ENCODE results near the gene CEMIP2.

GRCh38 chr9:71778085-71778484, 9.8 kb upstream of the CEMIP2 start:
- TF ChIP-seq, protein P1, sequence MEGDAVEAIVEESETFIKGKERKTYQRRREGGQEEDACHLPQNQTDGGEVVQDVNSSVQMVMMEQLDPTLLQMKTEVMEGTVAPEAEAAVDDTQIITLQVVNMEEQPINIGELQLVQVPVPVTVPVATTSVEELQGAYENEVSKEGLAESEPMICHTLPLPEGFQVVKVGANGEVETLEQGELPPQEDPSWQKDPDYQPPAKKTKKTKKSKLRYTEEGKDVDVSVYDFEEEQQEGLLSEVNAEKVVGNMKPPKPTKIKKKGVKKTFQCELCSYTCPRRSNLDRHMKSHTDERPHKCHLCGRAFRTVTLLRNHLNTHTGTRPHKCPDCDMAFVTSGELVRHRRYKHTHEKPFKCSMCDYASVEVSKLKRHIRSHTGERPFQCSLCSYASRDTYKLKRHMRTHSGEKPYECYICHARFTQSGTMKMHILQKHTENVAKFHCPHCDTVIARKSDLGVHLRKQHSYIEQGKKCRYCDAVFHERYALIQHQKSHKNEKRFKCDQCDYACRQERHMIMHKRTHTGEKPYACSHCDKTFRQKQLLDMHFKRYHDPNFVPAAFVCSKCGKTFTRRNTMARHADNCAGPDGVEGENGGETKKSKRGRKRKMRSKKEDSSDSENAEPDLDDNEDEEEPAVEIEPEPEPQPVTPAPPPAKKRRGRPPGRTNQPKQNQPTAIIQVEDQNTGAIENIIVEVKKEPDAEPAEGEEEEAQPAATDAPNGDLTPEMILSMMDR (IDR thresholded peaks at IDR 0.05 in 2 of 3, conservative IDR thresholded peaks at IDR 0.05 in 1 of 3; ENCODE audit: control insufficient read depth in 2 of 3, extremely low read depth in 1 of 3, insufficient read depth in 1 of 3, low read depth in 3 of 3, low read length in 3 of 3) = no peak
- TF ChIP-seq RAD21 (IDR thresholded peaks at IDR 0.05; ENCODE audit: insufficient read depth, low read depth, low read length) = no peak
- no peak for TF ChIP-seq WRNIP1 (IDR thresholded peaks at IDR 0.05; ENCODE audit: borderline replicate concordance, low read depth, low read length)
- TF ChIP-seq EZH2 (IDR thresholded peaks at IDR 0.05; ENCODE audit: borderline replicate concordance, control insufficient read depth, low read depth, low read length) = no peak

All from GM12878 (cell line).